Measurements from ENCODE around the gene TP63.

GRCh38 chr3:189737071-189737470, 105.9 kb downstream of the TP63 start:
- TF ChIP-seq CTCF (IDR thresholded peaks at IDR 0.05) (no peak), POLR2A (IDR thresholded peaks at IDR 0.05) (no peak)

Measured in uterus (tissue), 2 donors.